CD4-positive, alpha-beta memory T cell (primary cell): ENCODE data around the gene PPDPF. TPM values are rescaled to one million over a fixed set of nuclear protein-coding genes. Genes with fewer than 3 reads are reported as not detected.
"Not testable (repeated sequence)": the region's sequence is repeated elsewhere in the genome, so short reads cannot be mapped to it uniquely, and the experiment has no call there.

ENCODE experiments used
- CTCF ChIA-PET: fragments of 350-600 bp; sonication (Branson Sonifier 250); formaldehyde crosslinking; loops from one replicate; lab custom pipeline; 2021; ENCODE audit warnings: inconsistent platforms; ENCODE audit not compliant: partially characterized antibody; lab: Charles Lee
- POLR2A ChIA-PET: fragments of 350-600 bp; sonication (Branson Sonifier 250); formaldehyde crosslinking; loops from one replicate; lab custom pipeline; 2021; ENCODE audit not compliant: partially characterized antibody; lab: Charles Lee
- DNase-seq, 5 donors: peaks; one replicate each; pipeline versions ENCODE4 v3.0.0 to v3.0.0-alpha.2; 2020 to 2022; ENCODE audit warnings: mixed read lengths in 1 of 5
- H3K27ac ChIP-seq: one replicate; pipeline ENCODE4 v1.7.0; 2013; ENCODE audit warnings: low read depth, low read length
- H3K27me3 ChIP-seq: 2 replicates; pipeline ENCODE4 v1.7.0; 2013; ENCODE audit warnings: mild to moderate bottlenecking, low read length, moderate library complexity; ENCODE audit not compliant: insufficient read depth
- H3K36me3 ChIP-seq: 2 replicates; pipeline ENCODE4 v1.7.0; 2013; ENCODE audit warnings: mild to moderate bottlenecking, low read length, moderate library complexity; ENCODE audit not compliant: insufficient read depth
- H3K4me1 ChIP-seq: 2 replicates; pipeline ENCODE4 v1.7.0; 2013; ENCODE audit warnings: mild to moderate bottlenecking, low read length, moderate library complexity; ENCODE audit not compliant: insufficient read depth
- H3K4me3 ChIP-seq, 2 donors: one replicate each; pipeline ENCODE4 v1.7.0; 2013; ENCODE audit warnings: low read length in 2 of 2, mild to moderate bottlenecking in 1 of 2
- H3K9me3 ChIP-seq, 2 donors: one replicate each; pipeline ENCODE4 v1.7.0; 2013; ENCODE audit warnings: low read length in 2 of 2, control low read depth in 1 of 2; ENCODE audit not compliant: control insufficient read depth in 1 of 2
- H3K27ac Mint-ChIP-seq, 7 donors: one replicate each; pipeline ENCODE4 v1.8.0; 2020 to 2021; ENCODE audit warnings: mixed read lengths in 7 of 7, mild to moderate bottlenecking in 6 of 7, inconsistent platforms in 3 of 7, moderate library complexity in 3 of 7
- H3K27me3 Mint-ChIP-seq, 2 donors: one replicate each; pipeline ENCODE4 v1.8.0; 2020 to 2021; ENCODE audit warnings: mixed read lengths in 2 of 2
- H3K36me3 Mint-ChIP-seq, 2 donors: one replicate each; pipeline ENCODE4 v1.8.0; 2020 to 2021; ENCODE audit warnings: mixed read lengths in 2 of 2, inconsistent platforms in 1 of 2, mild to moderate bottlenecking in 1 of 2
- H3K4me1 Mint-ChIP-seq, 4 donors: one replicate each; pipeline ENCODE4 v1.8.0; 2020 to 2021; ENCODE audit warnings: mixed read lengths in 4 of 4, mild to moderate bottlenecking in 1 of 4
- H3K4me3 Mint-ChIP-seq, 8 donors: one replicate each; pipeline ENCODE4 v1.8.0; 2020 to 2021; ENCODE audit warnings: mixed read lengths in 8 of 8, mild to moderate bottlenecking in 7 of 8, moderate library complexity in 6 of 8, inconsistent platforms in 3 of 8
- H3K9me3 Mint-ChIP-seq, 8 donors: one replicate each; pipeline ENCODE4 v1.8.0; 2020 to 2021; ENCODE audit warnings: mixed read lengths in 8 of 8, mild to moderate bottlenecking in 5 of 8, inconsistent platforms in 3 of 8, moderate library complexity in 1 of 8
- intact Hi-C: fragments of 100-400 bp; cut with micrococcal nuclease; formaldehyde crosslinking; loops from one replicate; pipeline ENCODE4 v1.15.1; 2023
- polyA plus RNA-seq, 2 donors: library from polyadenylated mRNA; unstranded; fragments of 300-500 nt; fragmentation: Illumina TruSeq; gene quantifications; one replicate each; pipeline ENCODE4 v1.2.3, GENCODE V29; 2021
- total RNA-seq, 2 experiments: library from RNA; stranded (reverse); gene quantifications; one replicate each; pipeline ENCODE4 v1.2.3, GENCODE V29; 2021

The PPDPF gene
- total and polyA plus RNA-seq, 4 experiments from 2014 or later = 29.4 to 229 (median 180) TPM

GRCh38 chr20:63555661-63556381, 35.3 kb downstream of the PPDPF start:
- POLR2A ChIA-PET = interaction anchor here (1.1 to 2.3 kb wide), 5 partner anchors 12 to 79 kb away, joined by 3 to 11 read pairs (median 6); partner anchors contain the start of genes HELZ2, PPDPF and PTK6
- no peak overlapping the region for H3K4me3 Mint-ChIP-seq
- intact Hi-C loops = no loop called here

GRCh38 chr20:63556873-63557478, 36.4 kb downstream of the PPDPF start:
- Mint-ChIP-seq H3K4me1 (peaks cover 5 to 20% (median 11%) of the 10 kb centered on the region in 4 donors), H3K27me3 (peaks cover 0 to 4% of the 10 kb centered on the region in 2 donors), H3K36me3 (peaks cover 4 to 5% of the 10 kb centered on the region in 2 donors), H3K4me3 (peak overlapping the region in 3 of 8 donors; percentile 42 to 59 (median 43)), H3K27ac (peak overlapping the region in 3 of 7 donors; percentile 18 to 73 (median 59)), H3K9me3 (no peaks in the 10 kb centered on the region)
- CTCF ChIA-PET = no interaction called here
- Histone ChIP-seq H3K36me3 (peaks cover 15% of the 10 kb centered on the region), H3K27me3 (no peaks in the 10 kb centered on the region), H3K4me3 (no peak overlapping the region), H3K4me1 (peaks cover 20% of the 10 kb centered on the region), H3K9me3 (no peaks in the 10 kb centered on the region), H3K27ac (no peak overlapping the region)
- POLR2A ChIA-PET = interaction anchor here (1.1 to 1.3 kb wide), 2 partner anchors 11 to 20 kb away, joined by 5 to 6 read pairs; partner anchors contain the start of gene PTK6
- no peak for DNase-seq
- intact Hi-C loops = no loop called here

More at GRCh38 chr20:63555661-63556381, 35.3 kb downstream of the PPDPF start:
- CTCF ChIA-PET = no interaction called here
- Mint-ChIP-seq H3K27me3 (peaks cover 0 to 4% of the 10 kb centered on the region in 2 donors), H3K4me1 (peaks cover 5 to 27% (median 14%) of the 10 kb centered on the region in 4 donors), H3K9me3 (no peaks in the 10 kb centered on the region), H3K27ac (peak overlapping the region in 1 of 7 donors; percentile 27), H3K36me3 (peaks cover 3 to 4% of the 10 kb centered on the region in 2 donors)
- Histone ChIP-seq H3K4me3 (no peak overlapping the region), H3K27ac (no peak overlapping the region), H3K36me3 (peaks cover 8% of the 10 kb centered on the region), H3K9me3 (no peaks in the 10 kb centered on the region), H3K4me1 (peaks cover 22% of the 10 kb centered on the region), H3K27me3 (no peaks in the 10 kb centered on the region)
- no peak for DNase-seq

- peaks cover 4 to 15% (median 8%) of the 10 kb centered on the region in 4 donors for H3K4me1 Mint-ChIP-seq
- H3K27ac ChIP-seq = no peak overlapping the region
- POLR2A ChIA-PET = interaction anchor here (1.1 to 1.3 kb wide), 2 partner anchors 10 to 20 kb away, joined by 5 to 6 read pairs; partner anchors contain the start of gene PTK6
- peaks cover 4 to 5% of the 10 kb centered on the region in 2 donors for H3K36me3 Mint-ChIP-seq
- no peaks in the 10 kb centered on the region for H3K9me3 Mint-ChIP-seq
- H3K4me3 Mint-ChIP-seq = peak overlapping the region in 2 of 8 donors; percentile 42 to 59
- peaks cover 0 to 3% of the 10 kb centered on the region in 2 donors for H3K27me3 Mint-ChIP-seq
- no peak overlapping the region for H3K4me3 ChIP-seq
- H3K4me1 ChIP-seq = peaks cover 15% of the 10 kb centered on the region
- intact Hi-C loops = no loop called here
- H3K27me3 ChIP-seq = no peaks in the 10 kb centered on the region
- peaks cover 15% of the 10 kb centered on the region for H3K36me3 ChIP-seq
- CTCF ChIA-PET = no interaction called here
- DNase-seq = no peak
- no peaks in the 10 kb centered on the region for H3K9me3 ChIP-seq
- peak overlapping the region in 2 of 7 donors; percentile 18 to 73 for H3K27ac Mint-ChIP-seq
Measured at GRCh38 chr20:63557481-63557891, 36.9 kb downstream of the PPDPF start.

- no peak overlapping the region for H3K27ac ChIP-seq
- no peaks in the 10 kb centered on the region for H3K27me3 ChIP-seq
- H3K27ac Mint-ChIP-seq = peak overlapping the region in 1 of 7 donors; percentile 52
- peaks cover 15% of the 10 kb centered on the region for H3K36me3 ChIP-seq
- POLR2A ChIA-PET = no interaction called here
- DNase-seq = no peak
- peak overlapping the region in 1 of 8 donors; percentile 76 for H3K4me3 Mint-ChIP-seq
- H3K4me3 ChIP-seq = no peak overlapping the region
- CTCF ChIA-PET = no interaction called here
- H3K9me3 ChIP-seq = no peaks in the 10 kb centered on the region
- H3K36me3 Mint-ChIP-seq = peaks cover 4 to 5% of the 10 kb centered on the region in 2 donors
- H3K4me1 ChIP-seq = peaks cover 6% of the 10 kb centered on the region
- no peaks in the 10 kb centered on the region for H3K9me3 Mint-ChIP-seq
- no peaks in the 10 kb centered on the region for H3K27me3 Mint-ChIP-seq
- intact Hi-C loops = no loop called here
- peaks cover 0 to 7% (median 0%) of the 10 kb centered on the region in 4 donors for H3K4me1 Mint-ChIP-seq
Measured at GRCh38 chr20:63558804-63559484, 38.4 kb downstream of the PPDPF start.

- intact Hi-C loops, H3K27me3 Mint-ChIP-seq, H3K27ac Mint-ChIP-seq, H3K4me3 Mint-ChIP-seq, H3K9me3 Mint-ChIP-seq, H3K27me3 ChIP-seq, CTCF ChIA-PET, H3K36me3 Mint-ChIP-seq, H3K9me3 ChIP-seq, POLR2A ChIA-PET, H3K4me1 Mint-ChIP-seq, H3K4me3 ChIP-seq, H3K4me1 ChIP-seq, H3K27ac ChIP-seq: not testable (repeated sequence)
- DNase-seq = peak in 3 of 5 donors; percentile 41 to 87 (median 45)
- H3K36me3 ChIP-seq = peaks cover 15% of the 10 kb centered on the region
Measured at GRCh38 chr20:63559485-63560332, 39.1 kb downstream of the PPDPF start.

- peaks cover 4 to 5% of the 10 kb centered on the region in 2 donors for H3K36me3 Mint-ChIP-seq
- POLR2A ChIA-PET = no interaction called here
Measured at GRCh38 chr20:63560333-63560805, 39.8 kb downstream of the PPDPF start.

More at GRCh38 chr20:63560333-63560805, 39.8 kb downstream of the PPDPF start:
- H3K9me3 ChIP-seq = no peaks in the 10 kb centered on the region
- intact Hi-C loops = no loop called here
- H3K27me3 ChIP-seq = no peaks in the 10 kb centered on the region
- peak in 1 of 5 donors; percentile 37 for DNase-seq
- Mint-ChIP-seq H3K4me3 (no peak overlapping the region), H3K9me3 (no peaks in the 10 kb centered on the region), H3K27ac (peak overlapping the region in 3 of 7 donors; percentile 48 to 80 (median 63)), H3K4me1 (no peaks in the 10 kb centered on the region), H3K27me3 (no peaks in the 10 kb centered on the region)
- no peaks in the 10 kb centered on the region for H3K4me1 ChIP-seq
- no peak overlapping the region for H3K4me3 ChIP-seq
- CTCF ChIA-PET = interaction anchor here (1.3 kb wide), 1 partner anchor 64 kb away, joined by 3 read pairs; no protein-coding TSS in a partner anchor
- peaks cover 15% of the 10 kb centered on the region for H3K36me3 ChIP-seq
- no peak overlapping the region for H3K27ac ChIP-seq
